GM21717 (cell line): ENCODE results near the gene ABHD1.

Experiments
- ATAC-seq: cut with Tn5 transposase; IDR thresholded peaks from one replicate; pipeline ENCODE4 v1.9.1; 2021; ENCODE audit warnings: mild to moderate bottlenecking, moderate library complexity; ENCODE audit not compliant: unreplicated experiment

The ABHD1 gene

GRCh38 chr2:27086724-27087593 lies 36.7 kb upstream of the ABHD1 start, which contains the start of gene KHK:
TSS of gene KHK (plus strand) at chr2:27086772. CDS start at chr2:27087260, 488 bp downstream.
- peak; percentile 28 for ATAC-seq

GRCh38 chr2:27087823-27088410 lies 35.7 kb upstream of the ABHD1 start:
- no peak for ATAC-seq

- no peak for ATAC-seq
These were observed 35.0 kb upstream of the ABHD1 start for GRCh38 chr2:27088634-27089033.

GRCh38 chr2:27089111-27089954 lies 34.3 kb upstream of the ABHD1 start:
- ATAC-seq = no peak

GRCh38 chr2:27091746-27092695 lies 31.6 kb upstream of the ABHD1 start:
- ATAC-seq = no peak

- no peak for ATAC-seq
These were observed 30.8 kb upstream of the ABHD1 start for GRCh38 chr2:27092696-27093429.

GRCh38 chr2:27093430-27094352 lies 29.9 kb upstream of the ABHD1 start:
- ATAC-seq = no peak

- ATAC-seq = no peak
These were observed 29.1 kb upstream of the ABHD1 start for GRCh38 chr2:27094353-27094984.

- ATAC-seq = no peak
These were observed 28.2 kb upstream of the ABHD1 start for GRCh38 chr2:27095427-27095744.

- ATAC-seq = no peak
These were observed 27.6 kb upstream of the ABHD1 start for GRCh38 chr2:27095745-27096651.

GRCh38 chr2:27096748-27097297 lies 26.8 kb upstream of the ABHD1 start:
- no peak for ATAC-seq

GRCh38 chr2:27097341-27097740 lies 26.3 kb upstream of the ABHD1 start:
- ATAC-seq = no peak

GRCh38 chr2:27099334-27099955 lies 24.2 kb upstream of the ABHD1 start:
- ATAC-seq = no peak

GRCh38 chr2:27100036-27100435 lies 23.6 kb upstream of the ABHD1 start:
- no peak for ATAC-seq

GRCh38 chr2:27102329-27102728 lies 21.3 kb upstream of the ABHD1 start:
- no peak for ATAC-seq

- ATAC-seq = no peak
These were observed 17.6 kb upstream of the ABHD1 start for GRCh38 chr2:27105981-27106380.
